GM18517 (cell line): ENCODE measurements around the gene TMEM178B.
A peak's percentile ranks its signal among the peaks of the same experiment; 100 is the strongest.
"Not testable (repeated sequence)": the region's sequence is repeated elsewhere in the genome, so short reads cannot be mapped to it uniquely, and the experiment has no call there.

ENCODE experiments used
- ATAC-seq: cut with Tn5 transposase; IDR thresholded peaks from one replicate; pipeline ENCODE4 v1.9.1; 2021; ENCODE audit warnings: mild to moderate bottlenecking, moderate library complexity; ENCODE audit not compliant: unreplicated experiment

Gene TMEM178B

DNA sequence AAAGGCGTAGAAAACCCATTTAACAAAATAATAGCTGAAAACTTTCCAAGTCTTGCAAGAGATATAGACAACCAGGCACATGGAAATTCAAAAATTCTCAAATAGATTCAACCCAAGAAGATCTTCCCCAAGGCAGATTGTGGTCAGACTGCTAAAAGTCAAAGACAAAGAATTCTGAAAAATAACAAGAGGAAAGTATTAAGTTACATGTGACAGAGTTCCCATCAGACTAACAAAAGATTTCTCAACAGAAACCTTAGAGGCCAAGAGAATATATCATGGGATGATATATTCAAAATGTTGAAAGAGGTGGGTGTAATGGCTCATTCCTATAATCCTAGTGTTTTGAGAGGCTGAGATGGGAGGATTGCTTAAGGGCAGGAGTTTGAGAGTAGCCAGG, 59.8 kb downstream of the TMEM178B start:
- ATAC-seq, result no peak

DNA sequence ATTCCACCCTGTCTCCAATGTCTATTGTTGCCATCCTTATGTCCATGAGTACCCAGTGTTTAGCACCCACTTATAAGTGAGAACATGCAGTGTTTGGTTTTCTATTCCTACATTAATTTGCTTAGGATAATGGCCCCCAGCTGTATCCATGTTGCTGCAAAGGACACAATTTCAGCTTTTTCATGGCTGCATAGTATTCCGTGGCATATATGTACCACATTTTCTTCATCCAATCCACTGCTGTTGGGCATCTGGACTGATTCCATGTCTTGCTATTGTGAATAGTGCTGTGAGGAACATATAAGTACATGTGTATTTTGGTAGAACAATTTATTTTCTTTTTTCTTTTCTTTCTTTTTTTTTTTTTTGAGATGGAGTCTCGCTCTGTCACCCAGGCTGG, 68.2 kb downstream of the TMEM178B start:
- ATAC-seq, result no peak

DNA sequence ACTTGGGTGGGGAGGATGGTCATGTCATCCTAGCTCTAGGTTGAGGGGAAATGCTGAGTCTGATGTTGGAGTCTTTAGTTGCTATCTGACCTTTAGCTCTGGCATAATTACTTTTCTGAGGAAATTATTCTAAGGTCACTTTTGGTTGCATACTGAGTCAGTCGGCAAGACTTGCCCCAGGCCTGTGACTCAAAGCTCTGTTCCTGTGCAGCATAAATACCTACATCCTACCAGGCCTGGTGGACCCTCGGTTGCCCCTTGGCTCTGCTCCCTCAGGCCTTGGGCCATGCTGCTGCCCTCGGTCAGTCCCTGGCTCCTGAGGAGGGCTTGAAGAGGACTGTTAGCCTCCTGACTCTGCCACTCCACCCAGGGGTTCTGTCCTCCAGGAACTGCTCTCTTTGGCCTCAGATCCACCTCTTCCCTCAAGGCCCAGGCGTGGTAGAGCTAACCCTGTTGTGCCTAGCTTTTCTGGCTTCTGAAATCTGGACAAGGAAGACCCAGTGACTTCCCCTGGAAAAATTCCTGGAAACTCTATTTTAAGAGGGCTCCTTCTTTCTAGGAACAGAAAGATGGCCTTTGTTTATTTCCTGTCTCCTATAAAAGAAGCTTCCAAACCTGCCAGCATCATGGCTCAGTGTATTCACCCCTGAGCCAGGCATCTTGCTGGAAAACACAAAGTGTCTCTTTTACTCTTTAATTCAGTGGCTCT, 71.2 kb downstream of the TMEM178B start:
- no peak for ATAC-seq

DNA sequence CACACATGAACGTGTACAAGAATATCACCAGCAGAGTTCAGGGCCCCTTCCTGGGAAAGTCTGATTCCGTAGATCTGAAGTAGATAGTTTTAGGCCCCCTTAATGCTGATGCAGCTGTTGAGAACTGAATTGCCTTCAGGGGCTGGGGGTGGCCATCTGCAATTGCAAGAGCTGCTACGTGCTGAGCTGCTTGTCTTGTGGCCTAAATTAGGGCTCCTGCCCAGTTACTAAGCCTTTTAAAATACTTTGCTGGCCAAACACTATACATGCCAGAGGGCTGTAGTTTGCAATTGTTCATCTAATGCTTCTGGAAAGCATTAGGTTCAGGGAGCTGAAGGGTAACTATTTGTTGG, 71.7 kb downstream of the TMEM178B start:
- ATAC-seq, result no peak

DNA sequence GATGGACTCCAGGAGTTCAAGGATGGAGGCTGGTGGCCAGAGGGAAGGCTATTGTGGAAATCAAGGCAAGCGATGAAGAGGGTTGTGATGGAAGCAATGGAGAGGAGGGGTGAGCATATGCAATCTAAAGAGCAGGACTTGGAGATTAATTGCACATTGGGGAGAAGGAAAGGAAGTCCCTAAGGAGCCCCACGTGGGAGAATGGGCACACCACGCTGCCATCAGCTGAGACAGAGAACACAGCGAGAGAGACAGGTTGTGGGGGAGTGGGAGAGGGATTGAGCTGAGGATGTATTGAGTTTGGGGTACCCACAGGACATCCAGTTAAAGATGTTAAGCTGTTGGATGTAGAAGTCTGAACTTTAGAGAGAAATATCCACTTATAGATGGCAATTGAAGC, 73.6 kb downstream of the TMEM178B start:
- no peak for ATAC-seq

DNA sequence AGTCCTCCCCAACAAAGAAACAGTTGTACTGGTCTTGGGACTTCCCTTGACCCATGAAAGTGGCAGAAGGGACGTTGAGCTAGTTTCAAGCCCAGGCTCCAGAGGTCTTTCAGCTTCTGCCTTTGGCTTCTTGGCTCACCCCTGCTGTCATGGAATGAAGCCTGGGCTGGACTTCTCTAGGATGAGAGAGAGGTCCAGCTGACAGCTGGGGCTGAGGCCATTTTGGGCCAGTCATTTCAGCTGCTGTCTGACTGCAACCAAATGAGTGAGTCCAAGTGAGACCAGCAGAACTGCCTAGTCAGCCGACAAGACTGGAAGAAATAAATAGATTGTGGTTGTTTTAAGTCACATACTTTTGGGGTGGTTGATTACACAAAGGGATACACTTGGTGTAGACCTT, 76.6 kb downstream of the TMEM178B start:
- ATAC-seq, result no peak

DNA sequence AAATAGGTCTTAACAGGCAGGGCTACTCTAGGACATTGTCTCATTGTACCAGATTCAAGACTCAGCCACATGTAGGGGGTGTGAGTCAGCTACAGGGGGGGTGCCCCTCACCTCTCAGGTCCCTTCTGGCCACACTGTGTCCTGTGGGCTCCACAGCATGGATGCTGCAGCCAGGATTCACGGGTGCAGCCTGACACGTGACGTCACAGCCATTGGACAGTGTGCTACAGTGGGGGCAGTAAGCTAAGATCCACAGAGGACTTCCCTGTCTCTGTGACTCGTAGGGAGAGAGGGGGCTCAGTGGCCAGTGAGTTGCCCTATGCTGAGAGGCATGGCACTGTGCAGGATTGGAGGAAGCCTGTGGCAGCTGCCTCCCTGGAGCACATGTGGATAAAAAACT, 77.9 kb downstream of the TMEM178B start:
- ATAC-seq, result no peak

DNA sequence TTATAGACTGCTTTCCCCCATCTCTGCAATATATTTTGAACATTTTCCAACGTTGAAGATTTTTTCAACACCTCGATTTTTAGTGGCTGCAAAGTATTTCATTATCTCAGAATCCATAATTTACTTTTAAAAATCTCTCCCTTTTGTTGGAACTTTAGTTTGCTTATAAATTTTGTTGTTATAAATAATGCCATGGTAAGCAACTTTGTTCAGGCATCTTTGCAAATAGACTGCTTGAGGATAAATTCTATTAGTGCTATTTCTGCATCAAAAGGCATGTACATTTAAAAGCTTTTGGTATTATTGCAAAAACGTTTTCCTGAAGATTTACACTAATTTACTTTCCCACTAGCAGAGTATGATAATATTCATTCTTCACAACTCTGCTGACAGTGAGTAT, 79.4 kb downstream of the TMEM178B start:
- ATAC-seq, result no peak

DNA sequence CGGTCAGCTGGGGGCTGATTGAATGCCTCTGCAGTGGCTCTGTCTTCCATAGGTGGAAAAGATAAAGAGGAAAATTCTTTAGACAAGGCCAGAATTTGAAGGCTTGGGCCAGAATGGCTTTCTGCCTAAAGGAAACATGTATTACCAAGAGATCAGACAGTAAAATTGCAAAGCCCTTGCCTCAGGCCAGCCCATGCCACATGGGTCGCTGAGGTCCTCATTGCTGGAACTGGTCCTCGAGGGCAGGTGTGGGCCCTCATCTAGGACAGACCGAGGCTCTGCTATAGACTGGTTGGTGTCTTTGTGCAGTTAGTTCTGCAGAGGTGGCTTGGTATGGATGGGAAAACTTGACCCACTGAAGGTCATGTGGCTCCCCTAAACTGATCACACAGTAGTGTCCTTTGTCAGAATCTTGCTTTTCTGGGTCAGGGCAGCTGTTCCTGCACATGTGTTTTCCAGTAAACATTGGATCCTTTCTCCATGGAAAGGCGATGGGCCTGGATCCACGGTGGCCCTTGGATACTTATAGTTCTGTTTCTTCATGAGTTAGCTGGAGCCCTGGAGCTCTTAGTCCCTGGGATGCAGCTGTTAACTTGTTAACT, 80.4 kb downstream of the TMEM178B start:
- ATAC-seq, result no peak

DNA sequence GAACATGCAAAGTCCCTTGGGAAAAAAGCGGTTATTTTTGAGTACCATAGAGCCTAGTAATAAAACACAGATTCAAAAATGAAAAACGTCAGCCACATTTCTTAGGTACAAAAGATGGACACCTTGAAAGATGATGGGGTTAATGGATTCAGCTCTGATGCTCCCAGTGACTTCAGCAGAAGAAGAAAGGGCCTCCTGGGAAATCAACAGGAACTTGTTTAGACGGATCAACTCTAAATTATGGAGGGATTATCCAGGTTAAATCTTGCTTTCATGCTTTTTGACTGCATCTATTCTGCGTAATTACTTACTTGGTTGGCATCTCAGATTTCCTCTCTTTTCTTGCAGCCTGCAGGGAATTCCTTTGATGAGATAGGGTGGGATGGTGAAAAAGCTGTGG, 82.5 kb downstream of the TMEM178B start:
- ATAC-seq, result no peak

DNA sequence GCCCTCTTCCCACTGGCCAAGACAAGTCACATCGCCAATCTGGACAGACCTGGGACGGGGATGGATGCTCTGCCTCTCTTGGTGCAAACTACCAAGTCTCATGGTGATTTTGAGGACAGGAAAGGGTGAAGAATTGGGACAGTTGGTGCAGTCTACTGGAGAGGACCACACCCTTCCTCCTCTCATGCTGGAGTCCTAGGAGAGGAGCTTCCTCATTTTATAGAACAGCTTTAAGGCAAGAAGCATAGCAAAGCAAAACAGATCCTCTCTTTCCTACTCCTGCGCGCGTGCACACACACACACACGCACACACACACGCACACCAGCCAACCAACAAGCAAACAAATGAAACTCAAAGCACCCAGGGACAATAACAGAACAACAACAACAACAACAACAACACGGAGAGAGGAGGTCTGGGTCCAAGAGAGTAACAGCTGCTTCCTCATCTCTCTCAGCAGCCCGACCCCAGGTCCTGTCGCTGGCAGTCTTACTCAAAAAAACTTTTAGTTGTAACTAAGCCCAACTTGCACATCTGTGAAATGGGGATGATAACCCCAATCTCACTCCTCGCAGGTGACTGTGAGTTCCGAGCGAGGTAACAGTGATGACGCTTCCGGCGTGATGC, 83.4 kb downstream of the TMEM178B start:
- no peak for ATAC-seq

DNA sequence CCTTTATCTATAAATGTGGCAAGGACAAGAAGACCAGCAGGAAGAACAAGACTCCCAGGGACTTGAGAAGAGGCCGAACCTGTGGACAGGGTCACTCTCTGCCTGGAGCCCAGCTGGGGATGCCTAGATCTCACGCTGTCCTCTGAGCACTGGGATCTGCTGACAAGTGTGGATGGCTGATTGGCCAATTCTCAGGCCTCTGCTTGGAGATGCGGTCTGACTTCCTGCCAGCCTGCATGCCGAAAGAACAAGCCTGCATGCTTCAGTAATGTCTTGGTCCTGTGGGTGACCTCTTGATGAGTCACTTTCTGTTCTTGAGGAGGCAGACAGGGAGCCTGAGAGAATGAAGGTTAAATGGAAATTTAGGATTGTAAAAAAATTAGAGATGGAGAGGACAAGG, 84.7 kb downstream of the TMEM178B start:
- peak; percentile 71 for ATAC-seq

DNA sequence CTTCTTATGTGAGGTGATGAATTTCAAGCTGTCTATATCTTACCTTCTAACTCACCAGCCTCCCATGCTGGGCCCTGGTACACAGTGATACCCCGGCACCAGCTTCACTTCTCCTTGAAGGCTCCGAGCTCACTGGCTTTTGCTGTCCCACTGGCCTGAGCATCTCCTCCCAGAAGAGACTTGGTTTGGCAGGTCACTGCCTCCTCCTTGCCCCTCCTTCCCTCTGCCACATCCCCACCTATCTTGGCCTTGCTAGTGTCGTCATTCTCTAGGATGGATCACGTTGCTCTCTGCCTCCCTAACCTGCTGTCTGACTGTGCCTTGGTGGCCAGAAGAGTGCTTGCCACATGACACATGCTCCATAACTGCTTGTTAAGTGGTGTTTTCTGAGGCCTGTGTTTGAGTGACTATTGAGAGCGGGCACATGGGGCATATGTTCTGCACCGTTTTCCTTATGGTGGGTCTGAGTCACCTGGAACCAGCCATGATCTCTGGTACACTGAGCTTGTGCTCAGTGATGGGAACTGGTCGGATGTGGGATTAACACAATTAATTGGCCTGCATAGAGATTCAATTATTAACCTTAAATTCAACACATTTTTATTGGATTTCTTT, 86.5 kb downstream of the TMEM178B start:
- ATAC-seq, result no peak

DNA sequence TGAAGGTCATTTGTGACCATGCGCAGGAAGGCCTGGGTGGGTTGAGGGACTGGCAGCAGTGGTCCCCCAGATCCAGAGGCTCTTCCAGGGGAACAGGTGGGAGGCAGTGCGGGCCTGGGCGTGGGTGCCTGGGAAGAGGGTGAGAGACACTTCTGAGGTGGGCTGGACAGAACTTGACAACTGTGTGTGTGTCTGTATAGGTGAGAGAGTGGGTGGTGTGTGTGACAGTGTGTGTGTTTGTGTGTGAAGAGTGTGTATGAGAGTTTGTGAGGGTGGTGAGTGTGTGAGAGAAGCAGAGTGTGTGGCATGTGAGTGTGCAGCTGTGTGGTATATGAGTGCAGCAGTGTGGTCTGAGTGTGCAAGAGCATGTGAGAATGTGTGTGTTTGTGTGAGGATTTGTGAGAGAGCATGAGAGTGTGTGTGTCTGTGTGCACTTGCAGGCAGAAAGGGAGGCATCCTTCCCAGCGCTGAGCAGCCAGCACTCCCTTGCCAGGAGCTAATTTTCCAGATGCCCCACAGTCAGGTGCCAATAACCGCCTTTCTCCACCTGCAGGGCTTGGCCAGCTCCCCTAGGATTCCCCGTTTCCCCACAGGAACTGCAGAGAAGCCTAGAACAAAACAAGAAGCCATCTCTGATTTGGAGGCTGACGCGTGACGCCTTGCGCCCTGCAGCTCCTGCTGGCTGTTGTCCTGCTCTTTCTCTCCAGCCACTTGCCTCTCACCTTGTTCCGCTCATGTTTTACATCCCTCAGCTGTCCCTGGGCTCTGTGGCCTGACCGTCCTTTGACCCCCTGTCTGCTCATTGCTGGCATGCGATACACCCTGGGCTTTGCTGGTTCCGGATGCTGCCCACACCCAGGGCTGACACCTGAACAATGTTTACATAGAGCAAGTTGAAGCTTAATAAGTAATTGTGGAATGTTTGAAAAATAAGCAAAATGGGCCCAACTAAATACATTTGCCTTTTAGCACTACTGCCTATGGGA, 88.0 kb downstream of the TMEM178B start:
- ATAC-seq, result no peak

DNA sequence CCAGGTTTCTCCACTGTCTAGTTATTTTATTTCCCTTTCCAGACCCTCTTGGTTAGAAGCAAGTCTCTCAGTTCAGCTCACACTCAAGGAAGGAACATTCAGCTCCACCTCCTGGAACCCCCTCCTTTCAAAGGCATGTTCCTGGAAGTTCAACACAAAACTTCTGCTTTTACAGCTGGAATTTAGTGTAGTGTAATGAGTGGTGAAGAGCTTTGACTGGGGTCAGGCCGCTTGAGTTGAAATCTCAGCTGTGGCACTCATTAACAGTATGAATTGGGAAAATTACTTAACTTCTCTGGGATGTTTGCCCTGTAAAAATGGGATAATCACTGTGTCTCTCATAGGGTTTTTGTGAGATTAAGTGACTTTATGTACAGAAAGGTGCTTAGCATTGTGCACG, 91.7 kb downstream of the TMEM178B start:
- ATAC-seq, result no peak

DNA sequence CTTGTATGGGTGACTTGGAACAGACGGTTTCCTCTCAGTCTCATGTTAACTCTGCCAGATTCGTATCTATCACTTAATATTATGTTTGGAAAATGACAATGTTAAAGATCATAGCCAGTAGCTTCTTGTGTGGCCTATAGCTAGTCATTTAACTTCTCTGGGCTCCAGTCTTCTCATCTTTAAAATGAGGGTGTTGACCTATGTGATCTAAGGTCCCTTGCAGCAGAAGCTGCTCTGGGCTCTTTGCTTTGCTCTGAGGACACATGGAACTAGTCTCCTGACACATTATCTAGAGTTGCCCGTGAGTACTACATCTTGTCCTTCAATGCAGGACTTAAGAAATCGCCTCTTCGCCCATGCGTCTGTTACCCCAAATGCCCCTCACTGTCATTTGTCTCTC, 93.1 kb downstream of the TMEM178B start:
- ATAC-seq, result no peak

DNA sequence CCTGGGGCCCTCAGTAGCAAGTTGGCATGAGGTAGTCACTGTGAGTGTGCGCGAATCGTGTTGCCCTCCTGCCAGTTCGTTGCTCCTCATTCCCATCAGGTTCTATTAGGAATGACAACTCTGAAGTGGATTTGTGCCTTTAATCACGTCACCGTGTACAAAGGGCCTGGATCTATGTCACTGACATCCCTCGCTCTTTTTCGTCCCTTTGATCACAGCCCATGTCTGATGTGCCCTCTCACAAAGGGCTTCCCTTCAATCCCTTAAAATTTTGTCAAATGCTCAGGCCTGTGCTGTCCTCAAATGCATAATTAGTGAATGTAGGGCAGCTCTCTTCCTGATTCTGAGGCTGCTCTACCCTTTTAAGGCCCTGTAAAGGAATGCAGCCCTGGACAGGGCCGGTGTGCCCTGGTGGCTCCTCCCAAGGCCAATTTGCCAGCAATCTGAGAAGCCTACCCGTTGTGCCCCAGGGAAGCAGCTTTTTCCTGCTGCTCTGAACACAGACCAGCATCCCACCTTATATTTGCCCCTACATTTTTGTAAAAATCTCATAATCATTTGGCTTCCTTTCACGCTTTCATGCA, 93.6 kb downstream of the TMEM178B start:
- ATAC-seq, result no peak

DNA sequence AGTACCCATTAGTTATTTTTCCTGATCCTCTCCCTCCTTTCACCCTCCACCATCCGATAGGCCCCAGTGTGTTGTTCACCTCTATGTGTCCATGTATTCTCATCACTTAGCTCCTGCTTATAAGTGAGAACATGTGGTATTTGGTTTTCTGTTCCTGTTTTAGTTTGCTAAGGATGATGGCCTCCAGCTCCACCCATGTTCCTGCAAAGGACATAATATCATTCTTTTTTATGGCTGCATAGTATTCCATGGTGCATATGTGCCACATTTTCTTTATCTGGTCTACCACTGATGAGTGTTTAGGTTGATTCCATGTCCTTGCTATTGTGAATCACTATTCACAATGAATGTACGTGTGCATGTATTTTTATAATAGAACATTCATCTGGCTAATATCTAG, 95.3 kb downstream of the TMEM178B start:
- not testable (repeated sequence) for ATAC-seq

DNA sequence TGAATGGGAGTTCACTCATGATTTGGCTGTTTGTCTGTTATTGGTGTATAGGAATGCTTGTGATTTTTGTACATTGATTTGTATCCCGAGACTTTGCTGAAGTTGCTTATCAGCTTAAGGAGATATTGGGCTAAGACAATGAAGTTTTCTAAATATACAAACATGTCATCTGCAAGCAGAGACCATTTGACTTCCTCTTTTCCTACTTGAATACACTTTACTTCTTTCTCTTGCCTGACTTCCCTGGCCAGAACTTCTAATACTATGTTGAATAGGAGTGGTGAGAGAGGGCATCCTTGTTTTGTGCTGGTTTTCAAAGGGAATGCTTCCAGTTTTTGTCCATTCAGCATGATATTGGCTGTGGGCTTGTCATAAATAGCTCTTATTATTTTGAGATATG, 101.9 kb downstream of the TMEM178B start:
- not testable (repeated sequence) for ATAC-seq

DNA sequence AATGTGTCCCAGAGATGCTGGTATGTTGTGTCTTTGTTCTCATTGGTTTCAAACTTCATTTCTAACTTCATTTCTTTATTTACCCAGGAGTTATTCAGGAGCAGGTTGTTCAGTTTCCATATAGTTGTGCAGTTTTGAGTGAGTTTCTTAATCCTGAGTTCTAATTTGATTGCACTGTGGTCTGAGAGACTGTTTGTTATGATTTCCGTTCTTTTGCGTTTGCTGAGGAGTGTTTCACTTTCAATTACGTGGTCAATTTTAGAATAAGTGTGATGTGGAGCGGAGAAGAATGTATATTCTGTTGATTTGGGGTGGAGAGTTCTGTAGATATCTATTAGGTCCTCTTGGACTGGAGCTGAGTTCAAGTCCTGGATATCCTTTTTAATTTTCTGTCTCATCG, 103.3 kb downstream of the TMEM178B start:
- not testable (repeated sequence) for ATAC-seq
